ENCODE measurements around the gene ZC3H4.

ZC3H4 gene

GRCh38 chr19:47018923-47019322, 94.7 kb downstream of the ZC3H4 start:
- DNase-seq, result no peak

All from NCI-H1930 (cell line).